A673 (cell line): ENCODE results near the gene SLCO1B3. TPM values are rescaled to one million over a fixed set of nuclear protein-coding genes. Genes with fewer than 3 reads are reported as not detected.

Source experiments
- BruUV-seq: library from RNA; stranded (reverse); fragments of 400-500 nt; replicated peaks from 2 replicates; lab custom pipeline; 2021; lab: Mats Ljungman, UMichigan
- CTCF ChIA-PET: fragments of 300-600 bp; sonication (Branson Sonifier 250); formaldehyde crosslinking; loops from one replicate; lab custom pipeline; 2022; ENCODE audit warnings: antibody characterized with exemption; lab: Charles Lee
- POLR2A ChIA-PET: fragments of 300-600 bp; sonication (Branson Sonifier 250); formaldehyde crosslinking; loops from one replicate; lab custom pipeline; 2022; ENCODE audit warnings: antibody characterized with exemption; ENCODE audit not compliant: low non-redundant PET; lab: Charles Lee
- DNase-seq: peaks from one replicate; pipeline ENCODE4 v3.0.0-alpha.2; 2015; ENCODE audit warnings: low spot score
- H3K27ac ChIP-seq: fragments of 200-600 bp; sonication (generic); 2 replicates; pipeline ENCODE4 v1.5.1; 2016; ENCODE audit warnings: mixed run types, low read depth, mild to moderate bottlenecking, mixed read lengths, antibody characterized with exemption, low read length; ENCODE audit not compliant: poor library complexity, severe bottlenecking
- H3K27me3 ChIP-seq: fragments of 200-600 bp; sonication (generic); replicated peaks from 2 replicates; pipeline ENCODE4 v1.6.1; 2017; ENCODE audit warnings: mixed run types, low read depth, mild to moderate bottlenecking, mixed read lengths, antibody characterized with exemption, low read length; ENCODE audit not compliant: insufficient read depth, poor library complexity
- H3K36me3 ChIP-seq: fragments of 200-600 bp; sonication (generic); 2 replicates; pipeline ENCODE4 v1.6.1; 2016; ENCODE audit warnings: mixed run types, mild to moderate bottlenecking, mixed read lengths, antibody characterized with exemption, low read length; ENCODE audit not compliant: insufficient read depth, poor library complexity, severe bottlenecking
- H3K4me1 ChIP-seq: fragments of 200-600 bp; sonication (generic); 2 replicates; pipeline ENCODE4 v1.6.1; 2017; ENCODE audit warnings: mixed run types, mild to moderate bottlenecking, mixed read lengths, antibody characterized with exemption, low read length; ENCODE audit not compliant: insufficient read depth, poor library complexity, severe bottlenecking
- H3K4me3 ChIP-seq: fragments of 200-600 bp; sonication (generic); 2 replicates; pipeline ENCODE4 v1.5.1; 2016; ENCODE audit warnings: low read depth, mixed run types, mild to moderate bottlenecking, mixed read lengths, low read length; ENCODE audit not compliant: poor library complexity, severe bottlenecking
- H3K9me3 ChIP-seq: fragments of 200-600 bp; sonication (generic); 2 replicates; pipeline ENCODE4 v1.6.1; 2016; ENCODE audit warnings: mixed run types, low read depth, mild to moderate bottlenecking, mixed read lengths, antibody characterized with exemption, low read length; ENCODE audit not compliant: poor library complexity, severe bottlenecking
- EZH2 ChIP-seq: fragments of 200-600 bp; sonication (generic); IDR thresholded peaks from 2 replicates; pipeline ENCODE4 v1.6.1; 2017; ENCODE audit warnings: borderline replicate concordance, low read depth, mild to moderate bottlenecking, mixed read lengths, antibody characterized with exemption, low read length; ENCODE audit not compliant: poor library complexity, severe bottlenecking
- intact Hi-C: fragments of 100-400 bp; cut with micrococcal nuclease; formaldehyde crosslinking; loops from one replicate; pipeline ENCODE4 v1.10.0; 2022; ENCODE audit not compliant: unreplicated experiment
- total RNA-seq: library from RNA; stranded (reverse); gene quantifications from 2 replicates; pipeline ENCODE4 v1.2.3, GENCODE V29; 2021
- TF ChIP-seq, protein P1 (sequence below): fragments of 300-800, 200-600 bp; sonication (generic); conservative IDR thresholded peaks from 2 replicates; pipeline ENCODE4 v1.5.1; 2017; ENCODE audit warnings: low read depth, mild to moderate bottlenecking, antibody characterized with exemption, low read length, moderate library complexity, mixed read lengths

SLCO1B3 gene
- total RNA-seq, 1 experiment from 2014 or later = not detected

GRCh38 chr12:20885116-20885515 lies 74.6 kb downstream of the SLCO1B3 start:
- Histone ChIP-seq H3K4me3 (no peak overlapping the region), H3K4me1 (no peaks in the 10 kb centered on the region), H3K27me3 (no peaks in the 10 kb centered on the region), H3K27ac (no peak overlapping the region), H3K9me3 (no peaks in the 10 kb centered on the region), H3K36me3 (no peaks in the 10 kb centered on the region)
- DNase-seq = no peak
- intact Hi-C loops = no loop called here
- CTCF ChIA-PET = no interaction called here
- TF ChIP-seq, protein P1, sequence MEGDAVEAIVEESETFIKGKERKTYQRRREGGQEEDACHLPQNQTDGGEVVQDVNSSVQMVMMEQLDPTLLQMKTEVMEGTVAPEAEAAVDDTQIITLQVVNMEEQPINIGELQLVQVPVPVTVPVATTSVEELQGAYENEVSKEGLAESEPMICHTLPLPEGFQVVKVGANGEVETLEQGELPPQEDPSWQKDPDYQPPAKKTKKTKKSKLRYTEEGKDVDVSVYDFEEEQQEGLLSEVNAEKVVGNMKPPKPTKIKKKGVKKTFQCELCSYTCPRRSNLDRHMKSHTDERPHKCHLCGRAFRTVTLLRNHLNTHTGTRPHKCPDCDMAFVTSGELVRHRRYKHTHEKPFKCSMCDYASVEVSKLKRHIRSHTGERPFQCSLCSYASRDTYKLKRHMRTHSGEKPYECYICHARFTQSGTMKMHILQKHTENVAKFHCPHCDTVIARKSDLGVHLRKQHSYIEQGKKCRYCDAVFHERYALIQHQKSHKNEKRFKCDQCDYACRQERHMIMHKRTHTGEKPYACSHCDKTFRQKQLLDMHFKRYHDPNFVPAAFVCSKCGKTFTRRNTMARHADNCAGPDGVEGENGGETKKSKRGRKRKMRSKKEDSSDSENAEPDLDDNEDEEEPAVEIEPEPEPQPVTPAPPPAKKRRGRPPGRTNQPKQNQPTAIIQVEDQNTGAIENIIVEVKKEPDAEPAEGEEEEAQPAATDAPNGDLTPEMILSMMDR = no peak
- TF ChIP-seq EZH2 = no peak
- POLR2A ChIA-PET = no interaction called here
- BruUV-seq = no TSS peak

- Histone ChIP-seq H3K27ac (no peak overlapping the region), H3K27me3 (no peaks in the 10 kb centered on the region), H3K9me3 (no peaks in the 10 kb centered on the region), H3K4me1 (no peaks in the 10 kb centered on the region), H3K36me3 (no peaks in the 10 kb centered on the region), H3K4me3 (no peak overlapping the region)
- DNase-seq = no peak
- BruUV-seq = no TSS peak
- POLR2A ChIA-PET = no interaction called here
- intact Hi-C loops = no loop called here
- CTCF ChIA-PET = no interaction called here
- TF ChIP-seq, protein P1 = no peak
- TF ChIP-seq EZH2 = no peak
Measured at GRCh38 chr12:20885552-20885951, 75.0 kb downstream of the SLCO1B3 start.

- Histone ChIP-seq H3K9me3 (no peaks in the 10 kb centered on the region), H3K4me3 (no peak overlapping the region), H3K27me3 (no peaks in the 10 kb centered on the region), H3K27ac (no peak overlapping the region), H3K36me3 (no peaks in the 10 kb centered on the region), H3K4me1 (no peaks in the 10 kb centered on the region)
- POLR2A ChIA-PET = no interaction called here
- DNase-seq = no peak
- CTCF ChIA-PET = no interaction called here
- TF ChIP-seq, protein P1 = no peak
- TF ChIP-seq EZH2 = no peak
- intact Hi-C loops = no loop called here
- BruUV-seq = no TSS peak
Measured at GRCh38 chr12:20917269-20917668, 106.8 kb downstream of the SLCO1B3 start.
